Effector CD4-positive, alpha-beta T cell (primary cell): Measurements from ENCODE around the gene TSEN34.

Source experiments
- DNase-seq: peaks from one replicate; pipeline ENCODE4 v3.0.0-alpha.2; 2020
- total RNA-seq: gene quantifications from one replicate; lab custom pipeline; 2026; lab: John Stamatoyannopoulos, UW

The TSEN34 gene
- total RNA-seq: 21.8 reads per million, percentile 48 among the genes with 10 or more reads in this experiment

GRCh38 chr19:54191011-54191810, at the start of gene TSEN34:
Gene TSEN34 (plus strand): TSS chr19:54191308. CDS start chr19:54191365, 57 bp downstream.
- peak; percentile 82 for DNase-seq

DNA sequence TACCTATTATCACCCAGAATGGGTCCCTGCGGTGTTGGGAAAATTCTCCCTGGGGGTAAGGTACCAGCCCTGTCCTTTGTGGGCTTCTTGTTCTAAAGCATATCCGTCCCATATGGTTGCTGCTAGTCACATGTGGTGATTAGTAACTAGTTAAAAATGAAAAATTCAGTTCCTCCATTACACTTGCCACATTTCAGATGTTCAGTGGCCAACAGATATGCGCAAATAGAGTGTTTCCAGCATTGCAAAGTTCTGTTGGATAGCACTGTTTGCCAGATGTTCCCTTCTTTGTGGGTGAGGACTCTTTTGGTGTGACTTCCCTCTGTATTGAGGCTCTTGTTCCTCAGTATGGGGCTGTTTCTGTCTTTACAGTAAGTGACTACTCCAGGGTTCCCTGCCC, 49.8 kb upstream of the TSEN34 start:
- no peak for DNase-seq

DNA sequence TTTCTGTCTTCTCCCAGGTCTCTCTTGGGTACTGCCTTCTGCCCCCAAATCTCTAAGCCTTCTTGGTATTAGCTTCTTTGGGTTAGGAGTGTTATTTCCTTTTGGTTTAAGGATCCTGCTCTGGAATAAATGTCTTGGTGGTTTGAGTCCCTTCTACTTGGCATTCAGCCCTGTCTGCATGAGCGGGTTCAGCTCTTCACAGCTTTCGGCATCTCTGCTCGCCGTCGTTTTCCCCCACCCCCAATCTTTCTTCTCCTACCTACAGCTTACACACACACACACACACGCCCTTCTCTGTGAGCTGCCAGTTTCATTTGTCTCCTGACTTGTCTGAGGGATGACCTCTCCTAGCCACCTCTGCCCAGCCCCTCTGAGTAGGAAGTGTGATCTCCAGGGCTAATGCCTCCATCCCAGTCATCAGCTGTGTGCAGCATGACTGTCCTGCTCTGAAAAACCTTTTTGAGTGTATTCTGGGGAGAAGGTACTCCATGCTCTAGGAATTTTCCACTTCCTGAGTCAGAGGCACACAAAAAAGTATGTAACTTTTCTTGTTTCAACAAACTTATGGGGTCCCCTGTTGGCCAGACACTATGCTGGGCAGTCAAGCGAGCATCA, 48.8 kb upstream of the TSEN34 start:
- DNase-seq: no peak

GRCh38 chr19:54145541-54146158, 45.5 kb upstream of the TSEN34 start:
- no peak for DNase-seq

DNA sequence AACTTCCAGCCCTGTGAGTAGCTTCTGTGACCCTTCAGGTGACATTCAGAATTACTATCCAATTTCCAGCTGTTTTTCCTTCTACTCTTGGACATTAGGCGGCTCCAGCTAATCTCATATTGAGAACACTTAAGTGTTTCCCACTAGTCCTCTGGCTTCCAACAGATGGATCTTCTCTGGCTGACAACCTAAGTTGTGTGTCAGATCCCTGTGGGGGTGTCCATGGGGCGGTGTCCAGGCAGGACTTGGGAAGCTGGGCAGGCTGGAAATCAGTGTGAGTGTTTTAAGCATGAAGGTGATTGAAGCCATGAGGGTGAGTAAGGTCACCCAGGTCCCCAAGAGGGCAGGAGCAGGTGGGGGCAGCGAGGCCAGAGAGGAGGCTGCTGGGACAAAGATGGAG, 43.4 kb upstream of the TSEN34 start:
- no peak for DNase-seq

- no peak for DNase-seq
Observed at GRCh38 chr19:54148158-54148557, 43.0 kb upstream of the TSEN34 start.

GRCh38 chr19:54149021-54149812, 41.9 kb upstream of the TSEN34 start:
- DNase-seq: no peak

- no peak for DNase-seq
Observed at GRCh38 chr19:54151362-54152035, 39.6 kb upstream of the TSEN34 start.

DNA sequence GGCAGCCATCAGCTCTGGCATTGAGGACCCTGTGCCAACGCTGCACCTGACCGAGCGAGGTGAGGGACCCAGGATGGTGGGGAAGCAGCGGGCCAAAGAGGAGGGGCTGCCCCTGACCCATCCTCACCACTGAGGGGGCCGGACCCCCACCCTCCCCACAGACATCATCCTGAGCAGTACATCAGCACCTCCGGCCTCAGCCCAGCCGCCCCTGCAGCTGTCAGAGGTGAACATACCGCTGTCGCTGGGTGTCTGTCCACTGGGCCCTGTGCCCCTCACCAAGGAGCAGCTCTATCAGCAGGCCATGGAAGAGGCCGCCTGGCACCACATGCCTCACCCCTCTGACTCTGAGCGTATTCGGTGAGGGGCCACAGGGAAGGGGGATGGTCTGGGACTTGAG, 38.8 kb upstream of the TSEN34 start:
- DNase-seq: no peak

DNA sequence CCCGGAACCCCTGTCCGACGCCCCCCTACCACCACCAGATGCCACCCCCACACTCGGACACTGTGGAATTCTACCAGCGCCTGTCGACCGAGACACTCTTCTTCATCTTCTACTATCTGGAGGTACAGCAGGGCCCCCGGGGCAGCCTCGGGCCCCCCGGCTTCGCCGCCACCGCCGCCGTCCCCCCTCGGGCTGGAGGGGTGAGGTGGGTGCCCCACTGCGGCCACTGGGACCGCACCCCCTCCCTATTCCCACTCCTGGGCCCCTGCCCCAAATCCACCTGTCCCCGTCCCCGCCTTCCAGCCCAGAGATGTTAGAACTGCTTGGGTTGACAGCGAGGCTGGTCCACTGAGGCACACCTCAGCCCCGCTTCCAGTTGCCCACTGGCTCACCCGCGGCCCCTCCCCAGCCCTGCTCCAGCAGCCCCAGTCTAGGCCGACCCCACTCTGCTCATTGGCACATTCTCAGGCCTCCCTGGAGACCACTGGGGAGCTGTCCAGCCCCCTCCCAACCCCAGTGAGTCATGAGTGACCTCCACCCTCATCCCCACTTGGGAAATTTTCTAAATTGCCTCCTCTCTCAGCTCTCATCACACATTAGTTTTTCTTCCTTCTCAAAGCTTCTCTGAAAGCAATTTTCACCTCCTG, 38.1 kb upstream of the TSEN34 start:
- DNase-seq: no peak

DNA sequence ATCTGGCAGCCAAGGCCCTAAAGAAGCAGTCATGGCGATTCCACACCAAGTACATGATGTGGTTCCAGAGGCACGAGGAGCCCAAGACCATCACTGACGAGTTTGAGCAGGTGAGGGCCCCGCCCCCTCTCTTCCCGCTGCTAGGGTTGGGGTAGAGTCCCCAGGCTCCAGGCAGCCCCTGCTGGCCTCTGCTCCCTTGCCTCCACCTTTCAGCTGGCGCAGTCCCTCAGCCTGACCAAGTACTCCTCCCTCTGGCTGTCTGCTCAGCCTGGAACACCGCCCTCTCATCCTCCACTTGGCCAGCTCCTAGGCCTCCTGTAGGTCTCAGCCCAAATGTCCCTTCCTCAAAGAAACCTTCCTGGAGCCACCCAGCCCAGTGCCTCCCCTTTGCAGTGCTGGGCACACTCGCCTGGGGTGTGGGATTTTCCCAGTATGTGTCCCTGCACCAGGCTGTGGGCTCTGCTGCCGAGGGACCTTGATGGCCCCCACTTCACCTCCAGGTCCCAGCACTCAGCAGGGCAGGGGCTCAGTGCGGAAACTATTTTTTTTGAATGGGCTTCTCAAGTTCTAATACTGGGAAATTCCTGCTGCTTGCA, 37.3 kb upstream of the TSEN34 start:
- no peak for DNase-seq

- no peak for DNase-seq
Observed at GRCh38 chr19:54154603-54155345, 36.3 kb upstream of the TSEN34 start.

DNA sequence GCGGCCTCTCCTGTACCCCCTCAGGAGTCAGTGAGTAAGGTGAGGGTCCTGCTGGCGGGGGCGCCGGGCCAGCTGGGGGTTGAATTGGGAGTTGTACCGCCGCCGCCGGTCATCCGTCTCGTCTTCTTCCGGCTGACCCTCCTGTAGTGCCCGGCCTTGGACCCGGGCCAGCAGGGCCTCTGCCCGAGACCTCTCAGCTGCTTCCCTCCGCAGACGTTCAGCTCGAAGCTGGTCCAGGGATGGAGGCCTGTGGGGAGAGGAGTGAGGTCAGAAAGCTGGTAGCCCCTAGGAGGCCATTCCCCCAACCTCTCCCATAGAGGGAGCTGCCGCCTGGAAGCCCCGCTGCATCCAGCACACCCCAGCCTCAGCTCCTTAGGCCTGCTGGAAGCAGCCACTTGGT, 35.4 kb upstream of the TSEN34 start:
- DNase-seq: no peak

GRCh38 chr19:54156490-54156889, 34.6 kb upstream of the TSEN34 start:
- no peak for DNase-seq

GRCh38 chr19:54156953-54157352, 34.2 kb upstream of the TSEN34 start:
- no peak for DNase-seq

DNA sequence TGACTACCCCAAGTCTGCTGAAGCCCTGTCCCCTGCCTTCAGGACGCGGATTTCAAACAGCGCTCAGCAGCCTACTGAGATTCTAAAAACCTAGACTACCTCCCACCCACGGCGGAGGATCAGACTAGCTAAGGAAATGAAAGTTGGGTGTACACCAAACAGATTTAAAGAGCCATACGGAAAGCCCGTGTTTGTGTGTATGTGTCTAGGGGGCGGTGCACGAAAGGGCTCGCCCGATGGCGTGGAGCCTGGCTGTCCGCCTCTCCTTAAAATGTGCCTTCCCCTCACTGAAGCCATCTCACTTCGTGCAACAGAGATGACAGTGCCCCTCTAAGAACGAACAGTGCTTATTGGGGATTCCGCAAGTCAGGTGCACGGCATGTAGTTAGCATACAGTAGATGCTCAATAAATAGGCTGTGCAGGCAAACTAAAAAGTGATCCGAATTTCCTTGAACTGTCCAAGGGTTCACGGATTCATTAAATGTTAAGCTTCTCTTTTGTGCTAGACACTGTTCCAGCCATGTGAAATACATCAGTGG, 32.2 kb upstream of the TSEN34 start:
- no peak for DNase-seq

DNA sequence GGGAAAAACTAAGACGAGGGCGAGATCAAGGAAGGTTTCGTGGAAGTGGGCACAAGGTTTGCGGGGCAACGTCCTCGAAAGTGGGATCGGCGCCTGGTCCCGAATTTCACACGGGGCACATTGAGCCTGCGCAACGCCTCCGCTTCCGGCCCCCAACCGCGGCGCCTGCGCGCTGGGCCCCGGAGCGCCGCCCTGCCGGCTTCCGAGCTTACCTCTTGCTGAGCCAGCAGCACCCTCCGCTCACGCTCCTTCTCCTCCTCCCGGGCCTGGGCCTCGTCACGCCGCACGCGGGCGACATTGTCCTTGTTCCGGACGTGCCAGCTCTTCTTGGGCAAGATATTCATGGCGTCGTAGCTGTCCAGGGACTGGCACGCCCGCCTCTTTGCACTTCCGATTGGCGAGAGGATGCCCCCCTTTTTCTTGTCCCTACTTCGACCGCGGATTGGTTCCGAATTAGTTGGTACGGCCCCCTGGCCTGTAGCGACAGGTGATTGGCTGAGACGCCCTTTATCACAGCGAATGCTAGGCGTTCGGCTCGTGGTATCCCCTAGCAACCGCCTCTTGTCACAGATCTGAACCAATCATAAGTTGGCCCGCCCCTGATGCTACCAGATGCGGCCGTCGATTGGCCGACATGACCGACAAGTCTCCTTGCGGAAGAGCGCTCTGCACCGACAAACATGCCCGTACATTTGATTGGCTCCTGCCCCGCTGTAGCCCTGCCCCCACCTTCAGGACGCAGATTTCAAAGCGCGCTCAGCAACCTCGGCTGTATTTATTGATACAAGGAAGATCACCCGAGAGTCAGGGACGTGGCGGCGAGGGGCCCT, 31.5 kb upstream of the TSEN34 start, which contains the start of gene LENG1:
TSS of gene LENG1 (minus strand) at position 370 of the 830 bp plus-strand sequence. CDS start at position 344, 26 bp downstream.
- peak; percentile 99 for DNase-seq

DNA sequence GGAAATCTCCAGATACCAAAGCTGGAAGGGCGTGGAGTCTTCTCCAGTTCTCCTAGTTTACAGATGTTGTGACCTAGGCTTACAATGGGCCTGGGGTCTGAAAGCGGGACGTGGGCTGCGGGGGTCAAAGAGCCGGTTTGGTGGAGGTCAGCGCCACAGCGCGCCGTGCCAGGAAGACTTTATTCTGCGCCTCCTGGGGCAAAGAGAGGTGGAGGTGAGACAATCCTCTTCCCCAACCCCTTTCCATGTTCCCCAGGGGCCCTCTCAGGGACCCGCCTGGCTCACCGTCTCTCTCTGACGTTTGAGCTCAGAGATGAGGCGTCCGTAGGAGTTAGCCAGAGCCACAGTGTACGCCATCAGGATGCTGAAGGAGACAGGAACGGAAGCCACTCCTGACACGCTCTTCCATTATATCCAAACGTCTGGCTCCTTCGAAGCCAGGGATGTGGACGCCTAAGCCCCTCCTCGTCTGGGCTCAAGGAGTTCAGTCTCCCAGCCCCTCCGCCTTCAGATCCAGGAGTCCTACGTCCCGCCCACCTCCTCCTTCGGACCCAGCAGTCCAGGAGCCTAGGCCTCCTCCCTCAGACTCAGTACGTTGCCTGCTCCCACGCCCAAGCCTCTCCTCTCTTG, 30.8 kb upstream of the TSEN34 start:
- no peak for DNase-seq

- DNase-seq: no peak
Observed at GRCh38 chr19:54160854-54161253, 30.3 kb upstream of the TSEN34 start.
